ENCODE measurements around the gene IL1R2. TPM values are rescaled to one million over a fixed set of nuclear protein-coding genes. Genes with fewer than 3 reads are reported as not detected.

Gene IL1R2
- total and polyA plus RNA-seq, 2 of the 8 experiments (the other 6 are each of a cell fraction or from before 2014, with no cell fraction given), result 0.06 TPM; not detected in 1

DNA sequence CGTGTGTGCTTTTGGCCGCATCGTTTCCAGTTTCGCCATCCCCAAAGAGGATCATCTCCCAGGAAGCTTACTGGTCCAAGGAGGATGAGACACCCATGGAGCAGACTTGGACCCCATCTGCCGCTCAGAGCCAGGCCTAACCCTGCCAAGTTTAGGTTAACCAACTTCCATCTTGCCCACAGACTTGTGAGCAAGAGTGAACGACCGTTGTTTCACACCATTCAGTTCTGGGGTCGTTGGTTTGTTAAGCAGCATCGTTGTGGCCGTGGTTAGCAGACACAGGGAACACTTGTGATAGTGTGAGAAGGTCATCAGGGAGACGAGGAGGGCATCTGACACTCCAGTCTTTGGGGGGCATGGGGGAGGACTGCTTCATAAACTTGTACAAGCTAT, 15.1 kb downstream of the IL1R2 start (continued):
- TF ChIP-seq, protein P1, sequence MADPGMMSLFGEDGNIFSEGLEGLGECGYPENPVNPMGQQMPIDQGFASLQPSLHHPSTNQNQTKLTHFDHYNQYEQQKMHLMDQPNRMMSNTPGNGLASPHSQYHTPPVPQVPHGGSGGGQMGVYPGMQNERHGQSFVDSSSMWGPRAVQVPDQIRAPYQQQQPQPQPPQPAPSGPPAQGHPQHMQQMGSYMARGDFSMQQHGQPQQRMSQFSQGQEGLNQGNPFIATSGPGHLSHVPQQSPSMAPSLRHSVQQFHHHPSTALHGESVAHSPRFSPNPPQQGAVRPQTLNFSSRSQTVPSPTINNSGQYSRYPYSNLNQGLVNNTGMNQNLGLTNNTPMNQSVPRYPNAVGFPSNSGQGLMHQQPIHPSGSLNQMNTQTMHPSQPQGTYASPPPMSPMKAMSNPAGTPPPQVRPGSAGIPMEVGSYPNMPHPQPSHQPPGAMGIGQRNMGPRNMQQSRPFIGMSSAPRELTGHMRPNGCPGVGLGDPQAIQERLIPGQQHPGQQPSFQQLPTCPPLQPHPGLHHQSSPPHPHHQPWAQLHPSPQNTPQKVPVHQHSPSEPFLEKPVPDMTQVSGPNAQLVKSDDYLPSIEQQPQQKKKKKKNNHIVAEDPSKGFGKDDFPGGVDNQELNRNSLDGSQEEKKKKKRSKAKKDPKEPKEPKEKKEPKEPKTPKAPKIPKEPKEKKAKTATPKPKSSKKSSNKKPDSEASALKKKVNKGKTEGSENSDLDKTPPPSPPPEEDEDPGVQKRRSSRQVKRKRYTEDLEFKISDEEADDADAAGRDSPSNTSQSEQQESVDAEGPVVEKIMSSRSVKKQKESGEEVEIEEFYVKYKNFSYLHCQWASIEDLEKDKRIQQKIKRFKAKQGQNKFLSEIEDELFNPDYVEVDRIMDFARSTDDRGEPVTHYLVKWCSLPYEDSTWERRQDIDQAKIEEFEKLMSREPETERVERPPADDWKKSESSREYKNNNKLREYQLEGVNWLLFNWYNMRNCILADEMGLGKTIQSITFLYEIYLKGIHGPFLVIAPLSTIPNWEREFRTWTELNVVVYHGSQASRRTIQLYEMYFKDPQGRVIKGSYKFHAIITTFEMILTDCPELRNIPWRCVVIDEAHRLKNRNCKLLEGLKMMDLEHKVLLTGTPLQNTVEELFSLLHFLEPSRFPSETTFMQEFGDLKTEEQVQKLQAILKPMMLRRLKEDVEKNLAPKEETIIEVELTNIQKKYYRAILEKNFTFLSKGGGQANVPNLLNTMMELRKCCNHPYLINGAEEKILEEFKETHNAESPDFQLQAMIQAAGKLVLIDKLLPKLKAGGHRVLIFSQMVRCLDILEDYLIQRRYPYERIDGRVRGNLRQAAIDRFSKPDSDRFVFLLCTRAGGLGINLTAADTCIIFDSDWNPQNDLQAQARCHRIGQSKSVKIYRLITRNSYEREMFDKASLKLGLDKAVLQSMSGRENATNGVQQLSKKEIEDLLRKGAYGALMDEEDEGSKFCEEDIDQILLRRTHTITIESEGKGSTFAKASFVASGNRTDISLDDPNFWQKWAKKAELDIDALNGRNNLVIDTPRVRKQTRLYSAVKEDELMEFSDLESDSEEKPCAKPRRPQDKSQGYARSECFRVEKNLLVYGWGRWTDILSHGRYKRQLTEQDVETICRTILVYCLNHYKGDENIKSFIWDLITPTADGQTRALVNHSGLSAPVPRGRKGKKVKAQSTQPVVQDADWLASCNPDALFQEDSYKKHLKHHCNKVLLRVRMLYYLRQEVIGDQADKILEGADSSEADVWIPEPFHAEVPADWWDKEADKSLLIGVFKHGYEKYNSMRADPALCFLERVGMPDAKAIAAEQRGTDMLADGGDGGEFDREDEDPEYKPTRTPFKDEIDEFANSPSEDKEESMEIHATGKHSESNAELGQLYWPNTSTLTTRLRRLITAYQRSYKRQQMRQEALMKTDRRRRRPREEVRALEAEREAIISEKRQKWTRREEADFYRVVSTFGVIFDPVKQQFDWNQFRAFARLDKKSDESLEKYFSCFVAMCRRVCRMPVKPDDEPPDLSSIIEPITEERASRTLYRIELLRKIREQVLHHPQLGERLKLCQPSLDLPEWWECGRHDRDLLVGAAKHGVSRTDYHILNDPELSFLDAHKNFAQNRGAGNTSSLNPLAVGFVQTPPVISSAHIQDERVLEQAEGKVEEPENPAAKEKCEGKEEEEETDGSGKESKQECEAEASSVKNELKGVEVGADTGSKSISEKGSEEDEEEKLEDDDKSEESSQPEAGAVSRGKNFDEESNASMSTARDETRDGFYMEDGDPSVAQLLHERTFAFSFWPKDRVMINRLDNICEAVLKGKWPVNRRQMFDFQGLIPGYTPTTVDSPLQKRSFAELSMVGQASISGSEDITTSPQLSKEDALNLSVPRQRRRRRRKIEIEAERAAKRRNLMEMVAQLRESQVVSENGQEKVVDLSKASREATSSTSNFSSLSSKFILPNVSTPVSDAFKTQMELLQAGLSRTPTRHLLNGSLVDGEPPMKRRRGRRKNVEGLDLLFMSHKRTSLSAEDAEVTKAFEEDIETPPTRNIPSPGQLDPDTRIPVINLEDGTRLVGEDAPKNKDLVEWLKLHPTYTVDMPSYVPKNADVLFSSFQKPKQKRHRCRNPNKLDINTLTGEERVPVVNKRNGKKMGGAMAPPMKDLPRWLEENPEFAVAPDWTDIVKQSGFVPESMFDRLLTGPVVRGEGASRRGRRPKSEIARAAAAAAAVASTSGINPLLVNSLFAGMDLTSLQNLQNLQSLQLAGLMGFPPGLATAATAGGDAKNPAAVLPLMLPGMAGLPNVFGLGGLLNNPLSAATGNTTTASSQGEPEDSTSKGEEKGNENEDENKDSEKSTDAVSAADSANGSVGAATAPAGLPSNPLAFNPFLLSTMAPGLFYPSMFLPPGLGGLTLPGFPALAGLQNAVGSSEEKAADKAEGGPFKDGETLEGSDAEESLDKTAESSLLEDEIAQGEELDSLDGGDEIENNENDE (IDR thresholded peaks at IDR 0.05; ENCODE audit: insufficient replicate concordance, low read length), result no peak
- TF ChIP-seq SAP30 (IDR thresholded peaks at IDR 0.05; ENCODE audit: insufficient read depth, insufficient replicate concordance, low read length) (no peak), YY1 (IDR thresholded peaks at IDR 0.05; ENCODE audit: low read depth, low read length) (no peak), CTBP2 (IDR thresholded peaks at IDR 0.05; ENCODE audit: borderline replicate concordance, insufficient read depth, insufficient read length, low read length) (no peak), CEBPB (IDR thresholded peaks at IDR 0.05; ENCODE audit: low read depth, low read length) (no peak), KDM5A (IDR thresholded peaks at IDR 0.05; ENCODE audit: low read length) (no peak), TAF1 (IDR thresholded peaks at IDR 0.05; ENCODE audit: low read depth, low read length) (no peak), CBX5 (IDR thresholded peaks at IDR 0.05; ENCODE audit: low read depth, low read length) (no peak), EZH2 (IDR thresholded peaks at IDR 0.05; ENCODE audit: low read depth, low read length, severe bottlenecking) (no peak)
